CD4-positive, alpha-beta T cell treated with Interleukin-1 beta for 1 hour (primary cell): ENCODE data around the gene FOXI2.

Experiments used
- DNase-seq, 2 donors: peaks; one replicate each; pipeline ENCODE4 v3.0.0-alpha.2; 2020 to 2022

Gene FOXI2

GRCh38 chr10:127744956-127745355 is 8.0 kb downstream of the FOXI2 start:
- DNase-seq: no peak

DNA sequence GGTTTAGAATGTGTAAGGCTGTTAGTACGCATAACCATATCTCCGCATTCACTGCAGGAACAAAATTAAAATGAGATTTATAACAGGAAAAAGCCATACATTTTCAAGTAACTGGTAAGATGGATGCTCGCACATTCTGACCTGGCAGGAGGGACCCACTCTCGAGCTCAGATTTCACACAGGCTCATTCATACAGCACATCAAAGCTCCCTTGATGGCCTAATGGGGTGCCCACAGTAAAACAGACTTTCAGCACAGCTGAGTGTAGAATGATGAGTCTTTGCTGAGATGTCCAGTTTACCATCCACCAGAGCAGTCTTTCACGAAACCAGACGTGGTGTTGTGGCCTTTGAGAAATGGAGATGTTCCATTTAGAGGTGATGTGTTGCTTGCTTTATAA is 8.9 kb downstream of the FOXI2 start:
- DNase-seq: no peak

GRCh38 chr10:127755753-127756152 is 18.8 kb downstream of the FOXI2 start:
- DNase-seq: no peak

GRCh38 chr10:127756264-127756663 is 19.3 kb downstream of the FOXI2 start:
- DNase-seq: no peak

DNA sequence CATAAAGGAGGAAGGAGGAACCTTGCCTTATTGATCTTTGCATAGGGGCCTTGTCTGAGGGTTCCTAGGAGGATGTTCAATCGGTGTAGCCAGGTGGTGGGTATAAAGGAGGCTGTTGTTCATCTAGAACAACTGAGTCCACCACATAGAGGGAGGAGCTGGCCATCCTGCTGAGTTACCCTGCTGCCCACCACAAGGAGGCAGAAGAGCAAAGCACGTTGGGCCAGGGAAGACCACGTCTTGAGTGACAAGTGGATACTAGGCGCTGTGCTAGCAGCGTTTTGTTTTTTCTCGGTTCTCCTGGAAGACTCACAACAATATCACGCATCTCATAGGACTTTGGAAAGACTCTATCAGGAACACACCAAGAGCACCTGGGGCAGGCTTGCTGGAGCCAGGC is 20.0 kb downstream of the FOXI2 start:
- DNase-seq: no peak

- no peak for DNase-seq
These were observed 22.3 kb downstream of the FOXI2 start for GRCh38 chr10:127759276-127759675.

GRCh38 chr10:127762925-127763324 is 25.9 kb downstream of the FOXI2 start:
- DNase-seq: no peak

GRCh38 chr10:127774766-127775559 is 38.0 kb downstream of the FOXI2 start:
- no peak for DNase-seq

DNA sequence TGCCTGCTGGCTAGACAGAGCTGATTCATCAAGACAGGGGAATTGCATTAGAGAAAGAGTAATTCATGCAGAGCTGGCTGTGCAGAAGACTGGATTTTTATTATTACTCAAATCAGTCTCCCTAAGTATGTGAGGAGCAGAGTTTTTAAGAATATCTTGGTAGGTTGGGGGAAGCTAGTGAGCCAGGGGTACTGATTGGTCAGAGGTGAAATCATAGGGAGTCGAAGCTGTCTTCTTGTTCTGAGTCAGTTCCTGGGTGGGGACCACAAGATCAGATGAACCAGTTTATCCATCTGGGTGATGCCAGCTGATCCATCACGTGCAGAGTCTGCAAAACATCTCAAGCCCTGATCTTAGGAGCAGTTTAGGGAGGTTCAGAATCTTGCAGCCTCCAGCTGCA is 39.8 kb downstream of the FOXI2 start:
- no peak for DNase-seq

DNA sequence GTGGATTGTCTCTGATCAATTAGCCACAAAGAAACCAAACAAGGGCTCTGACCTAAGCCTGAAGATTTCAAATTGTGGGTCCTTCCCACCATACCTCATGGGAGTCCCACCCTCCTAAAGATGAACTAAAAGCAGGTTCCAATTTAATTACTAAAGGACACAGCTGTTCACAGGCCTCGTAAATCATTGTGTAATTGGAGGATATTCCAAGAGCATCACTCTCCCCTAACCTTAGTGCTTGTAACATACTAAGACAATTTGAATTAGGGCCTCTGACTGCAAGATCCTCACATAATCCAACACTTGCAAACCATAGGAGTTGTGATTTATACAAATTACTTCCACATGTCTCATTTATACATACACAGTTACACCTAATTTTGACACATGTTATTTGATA is 44.4 kb downstream of the FOXI2 start:
- DNase-seq: no peak

GRCh38 chr10:127787873-127788272 is 50.9 kb downstream of the FOXI2 start:
- no peak for DNase-seq

- DNase-seq: no peak
These were observed 53.2 kb downstream of the FOXI2 start for GRCh38 chr10:127790066-127790624.
